LNCAP (cell line): ENCODE results near the gene FLII.

Source experiments
- TF ChIP-seq, protein P1 (sequence below): fragments of 450-650 bp; IDR thresholded peaks from 2 replicates; pipeline ENCODE4 v1.5.1; 2017; ENCODE audit warnings: mild to moderate bottlenecking

FLII gene

DNA sequence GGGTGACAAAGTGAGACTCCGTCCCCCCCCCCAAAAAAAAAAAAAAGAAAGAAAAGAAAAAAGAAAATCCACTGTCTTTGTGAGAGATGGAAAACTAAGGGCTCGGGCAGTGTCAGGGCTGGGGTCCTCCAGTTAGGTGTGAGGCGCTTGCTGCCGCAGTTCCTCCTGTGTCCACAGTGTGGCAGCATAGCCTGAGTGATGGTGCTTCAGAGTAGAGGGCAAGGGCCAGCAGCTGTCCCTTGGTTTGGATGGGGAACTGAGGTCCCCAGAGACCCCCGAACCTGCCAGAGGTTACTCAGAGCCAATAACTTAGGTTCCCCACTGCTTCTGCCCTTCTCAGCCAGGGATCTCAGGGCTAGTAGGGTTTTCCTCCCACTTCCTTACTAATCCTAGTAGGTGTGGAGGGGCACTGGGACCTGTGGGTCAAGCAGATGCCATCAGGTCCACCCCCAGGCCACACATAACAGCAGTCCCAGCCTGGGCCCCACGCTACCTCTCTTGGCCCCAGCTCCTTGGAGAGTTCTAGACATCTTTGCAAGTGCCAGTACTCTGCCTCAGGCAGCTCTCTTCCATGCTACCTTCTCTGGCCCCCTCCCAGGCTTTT is 41.0 kb downstream of the FLII start:
- TF ChIP-seq, protein P1, sequence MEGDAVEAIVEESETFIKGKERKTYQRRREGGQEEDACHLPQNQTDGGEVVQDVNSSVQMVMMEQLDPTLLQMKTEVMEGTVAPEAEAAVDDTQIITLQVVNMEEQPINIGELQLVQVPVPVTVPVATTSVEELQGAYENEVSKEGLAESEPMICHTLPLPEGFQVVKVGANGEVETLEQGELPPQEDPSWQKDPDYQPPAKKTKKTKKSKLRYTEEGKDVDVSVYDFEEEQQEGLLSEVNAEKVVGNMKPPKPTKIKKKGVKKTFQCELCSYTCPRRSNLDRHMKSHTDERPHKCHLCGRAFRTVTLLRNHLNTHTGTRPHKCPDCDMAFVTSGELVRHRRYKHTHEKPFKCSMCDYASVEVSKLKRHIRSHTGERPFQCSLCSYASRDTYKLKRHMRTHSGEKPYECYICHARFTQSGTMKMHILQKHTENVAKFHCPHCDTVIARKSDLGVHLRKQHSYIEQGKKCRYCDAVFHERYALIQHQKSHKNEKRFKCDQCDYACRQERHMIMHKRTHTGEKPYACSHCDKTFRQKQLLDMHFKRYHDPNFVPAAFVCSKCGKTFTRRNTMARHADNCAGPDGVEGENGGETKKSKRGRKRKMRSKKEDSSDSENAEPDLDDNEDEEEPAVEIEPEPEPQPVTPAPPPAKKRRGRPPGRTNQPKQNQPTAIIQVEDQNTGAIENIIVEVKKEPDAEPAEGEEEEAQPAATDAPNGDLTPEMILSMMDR: peak; percentile 98

DNA sequence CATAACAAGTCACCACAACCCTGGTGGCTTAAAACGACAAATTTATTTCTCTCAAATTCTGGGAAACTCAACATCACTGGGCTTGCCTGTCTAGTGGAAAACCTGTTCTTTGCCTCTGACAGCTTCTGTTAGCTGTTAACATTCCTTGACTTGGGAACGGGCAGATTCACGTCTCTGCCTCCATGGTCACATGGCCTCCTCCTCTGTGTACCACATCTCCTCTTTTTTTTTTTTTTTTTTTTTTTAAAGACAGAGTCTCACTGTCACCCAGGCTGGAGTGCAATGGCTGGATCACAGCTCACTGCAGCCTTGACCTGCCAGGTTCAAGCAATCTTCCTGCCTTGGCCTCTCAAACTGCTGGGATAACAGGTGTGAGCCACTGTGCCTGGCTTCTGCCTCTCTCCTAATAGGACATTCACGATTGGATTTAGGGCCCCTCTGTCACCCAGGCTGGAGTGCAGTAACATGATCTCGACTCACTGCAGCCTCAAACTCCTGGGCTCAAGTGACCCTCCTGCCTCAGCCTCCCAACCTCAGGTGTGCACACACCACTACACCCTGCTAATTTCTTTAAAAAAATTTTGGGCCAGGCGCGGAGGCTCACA is 44.8 kb downstream of the FLII start:
- TF ChIP-seq, protein P1: no peak

DNA sequence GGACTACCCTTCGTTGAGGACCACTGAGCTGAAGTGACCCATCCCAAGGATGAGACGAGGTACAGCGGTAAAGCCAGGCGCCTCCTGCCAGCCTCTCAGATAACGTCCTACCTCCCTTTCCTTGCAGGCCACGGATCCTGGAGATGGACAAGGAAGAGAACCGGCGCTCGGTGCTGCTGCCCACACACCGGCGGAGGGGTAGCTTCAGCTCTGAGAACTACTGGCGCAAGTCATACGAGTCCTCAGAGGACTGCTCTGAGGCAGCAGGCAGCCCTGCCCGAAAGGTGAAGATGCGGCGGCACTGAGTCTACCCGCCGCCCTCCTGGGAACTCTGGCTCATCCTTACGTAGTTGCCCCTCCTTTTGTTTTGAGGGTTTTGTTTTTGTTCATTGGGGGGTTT is 50.4 kb downstream of the FLII start:
- TF ChIP-seq, protein P1: no peak

DNA sequence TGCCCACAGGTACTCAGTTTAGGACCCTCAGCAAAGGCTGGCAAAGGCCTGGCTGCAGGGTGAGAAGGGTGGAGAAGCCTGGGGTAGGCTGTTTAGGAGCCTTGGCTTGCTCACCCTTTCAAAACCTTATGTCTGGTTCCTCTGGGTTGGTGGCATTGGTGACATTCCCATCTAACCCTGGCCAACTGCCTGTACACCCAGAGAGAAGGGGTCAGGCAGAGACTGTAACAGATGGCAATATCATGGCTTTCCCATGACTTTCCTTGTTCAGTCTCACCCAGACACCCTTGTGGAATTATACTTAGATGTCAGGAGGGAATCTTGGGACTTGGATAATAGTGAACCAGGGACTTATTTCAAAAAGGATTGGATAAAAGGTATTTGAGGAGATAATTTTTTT is 51.6 kb downstream of the FLII start:
- TF ChIP-seq, protein P1: no peak

DNA sequence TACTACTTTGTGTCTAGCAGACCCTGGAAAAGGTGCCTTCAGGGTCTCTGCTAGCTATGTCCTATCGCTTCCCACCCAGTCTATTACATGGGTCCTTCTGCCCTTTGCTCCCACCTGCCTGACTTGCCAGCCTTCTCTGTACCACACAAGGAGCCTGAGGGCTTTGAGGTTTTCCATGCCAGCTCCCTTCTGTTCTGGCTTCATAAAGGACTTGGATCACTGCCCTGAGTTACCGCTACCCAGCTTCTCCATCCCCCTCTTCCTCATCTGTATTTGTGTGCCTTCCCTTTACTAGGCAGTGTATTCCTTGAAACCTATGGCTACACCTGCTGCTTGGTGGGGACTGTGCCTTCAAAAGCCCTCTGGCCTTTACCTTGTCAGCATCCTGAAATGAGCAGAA is 52.7 kb downstream of the FLII start:
- TF ChIP-seq, protein P1: no peak

DNA sequence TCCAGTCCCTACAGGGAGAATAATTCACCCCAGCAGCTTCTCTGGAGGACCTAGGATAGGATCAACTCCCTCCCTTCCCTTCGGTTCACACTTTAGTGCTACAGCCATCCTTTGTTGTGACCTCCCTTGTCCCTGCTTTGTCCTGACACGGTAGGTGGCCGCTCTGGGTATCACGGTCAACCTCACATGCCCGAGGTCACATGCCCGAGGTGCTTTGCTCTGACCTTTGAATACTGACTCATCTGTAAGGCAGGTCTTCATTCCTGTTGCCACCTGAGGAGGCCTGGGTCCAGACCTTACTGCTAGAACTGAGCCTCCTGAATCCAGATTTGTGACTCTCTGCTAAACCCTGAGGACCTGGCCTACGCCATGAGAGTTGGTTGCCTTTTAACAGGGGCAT is 55.2 kb downstream of the FLII start:
- TF ChIP-seq, protein P1: no peak

DNA sequence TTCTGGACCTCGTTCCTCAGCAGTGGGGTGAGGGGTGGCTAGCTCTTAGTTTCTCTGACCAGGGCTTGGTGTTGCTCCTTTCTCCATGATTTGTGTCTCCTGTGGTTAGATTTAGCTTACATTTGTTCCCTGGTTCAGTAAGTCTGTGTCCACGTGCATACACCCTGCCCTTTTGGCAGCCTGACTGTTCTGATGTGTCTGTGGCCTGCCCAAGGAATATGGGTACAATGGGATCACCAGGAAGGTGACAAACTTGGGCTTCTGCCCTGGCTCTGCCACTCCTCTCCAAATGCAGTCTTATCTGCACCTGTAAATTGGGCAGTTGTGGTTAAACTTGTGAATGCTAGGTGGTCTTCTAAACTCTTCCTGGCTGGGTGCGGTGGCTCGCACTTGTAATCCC is 57.4 kb downstream of the FLII start:
- TF ChIP-seq, protein P1: no peak

DNA sequence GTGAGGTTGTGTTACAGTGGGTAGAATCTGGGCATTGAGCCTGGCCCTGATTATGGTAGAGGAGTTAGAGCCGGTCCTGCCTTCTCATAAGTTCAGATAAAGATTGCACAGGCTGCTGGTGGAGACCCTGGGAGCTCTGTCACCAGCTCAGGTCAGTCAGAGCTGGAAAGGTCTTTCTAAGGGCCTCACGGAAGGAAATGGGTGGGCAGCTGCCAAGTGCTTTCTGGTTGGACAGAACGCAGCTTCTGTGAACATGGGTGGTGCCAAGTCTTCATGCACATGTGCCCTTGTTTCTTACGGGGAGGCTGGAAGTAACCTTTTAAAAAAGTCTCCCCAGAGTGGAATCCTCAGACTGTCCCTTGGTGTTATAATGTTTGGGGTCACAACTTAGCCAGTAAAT is 60.0 kb downstream of the FLII start:
- TF ChIP-seq, protein P1: no peak
